Stimulated activated CD4-positive, alpha-beta T cell treated with anti-CD3 and anti-CD28 coated beads, Interleukin-2, amount 100 ng/mL, for 4 hours (primary cell): Measurements from ENCODE around the gene GPX7.

Experiments used
- DNase-seq: peaks from one replicate; pipeline ENCODE4 v3.0.0-alpha.2; 2020; ENCODE audit warnings: low read depth

GPX7 gene

DNA sequence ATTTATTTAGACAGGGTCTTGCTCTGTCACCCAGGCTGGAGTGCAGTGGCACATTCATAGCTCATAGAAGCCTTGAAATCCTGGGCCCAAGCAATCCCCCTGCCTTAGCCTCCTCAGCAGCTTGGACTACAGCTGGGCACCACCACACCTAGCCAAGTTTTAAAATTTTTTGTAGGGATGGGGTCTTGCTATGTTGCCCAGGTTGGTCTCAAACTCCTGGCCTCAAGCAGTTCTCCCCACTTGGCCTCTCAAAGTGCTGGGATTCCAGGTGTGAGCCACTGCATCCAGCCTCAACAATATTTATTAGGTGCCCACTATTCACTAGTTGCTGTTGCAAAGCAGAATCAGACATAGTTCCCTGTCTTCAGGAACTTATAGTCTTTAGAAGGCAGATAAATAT lies 14.1 kb upstream of the GPX7 start:
- no peak for DNase-seq

GRCh38 chr1:52588535-52588934 lies 13.6 kb upstream of the GPX7 start:
- no peak for DNase-seq

- no peak for DNase-seq
These were observed 11.9 kb upstream of the GPX7 start for GRCh38 chr1:52590266-52590665.

DNA sequence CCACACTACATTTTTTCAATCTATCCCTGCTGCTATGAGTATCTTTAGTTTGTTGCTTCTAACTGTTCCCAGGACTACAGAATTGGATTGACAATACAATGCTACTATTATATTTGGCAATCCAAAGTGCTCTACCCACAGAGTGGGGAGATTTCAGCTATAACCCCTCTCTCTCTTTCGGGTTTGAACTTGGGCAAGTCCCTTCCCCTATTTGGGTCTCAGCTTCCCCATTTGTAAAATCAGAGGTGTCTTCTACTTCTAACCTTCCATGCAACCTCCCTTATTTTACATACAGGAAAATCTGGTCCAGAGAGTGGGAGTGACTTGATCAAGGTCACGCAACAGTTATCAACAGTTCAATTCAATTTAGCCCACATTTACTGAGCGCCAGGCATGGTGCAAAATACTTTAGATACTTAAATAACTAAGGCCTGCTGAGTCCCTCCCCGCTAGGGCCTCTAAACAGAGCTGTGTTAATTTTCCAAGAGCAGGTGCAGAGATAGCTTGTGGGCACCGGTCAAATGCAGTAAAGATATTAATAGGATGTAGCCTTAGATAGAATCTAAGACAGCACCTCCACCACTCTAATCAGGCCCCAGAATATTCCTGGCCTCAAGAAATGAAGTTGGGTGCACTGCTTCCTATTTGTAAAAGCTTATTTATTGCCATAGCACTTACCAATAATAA lies 9.4 kb upstream of the GPX7 start:
- no peak for DNase-seq

- DNase-seq, result no peak
These were observed 8.7 kb upstream of the GPX7 start for GRCh38 chr1:52593495-52593894.

DNA sequence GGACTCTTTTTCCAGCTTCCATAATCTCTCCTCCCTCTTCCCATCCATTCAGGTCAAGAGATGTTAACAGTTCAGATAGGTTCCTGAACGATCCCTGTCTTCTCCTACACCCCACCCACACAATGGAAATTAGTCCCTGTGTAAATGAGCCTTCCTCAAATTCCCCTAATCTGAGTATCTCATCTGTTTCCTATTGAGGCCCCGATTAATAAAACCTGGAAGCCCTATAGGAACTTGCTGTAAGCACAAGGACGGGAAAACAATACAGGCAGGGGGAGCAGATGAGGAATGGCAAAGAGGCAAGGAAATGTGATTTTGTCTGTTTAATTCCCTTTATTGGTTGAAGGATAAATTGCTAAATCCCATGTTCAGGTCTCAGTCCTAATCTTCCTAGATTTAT lies 7.1 kb upstream of the GPX7 start:
- no peak for DNase-seq

- DNase-seq, result no peak
These were observed 4.3 kb upstream of the GPX7 start for GRCh38 chr1:52597912-52598311.

DNA sequence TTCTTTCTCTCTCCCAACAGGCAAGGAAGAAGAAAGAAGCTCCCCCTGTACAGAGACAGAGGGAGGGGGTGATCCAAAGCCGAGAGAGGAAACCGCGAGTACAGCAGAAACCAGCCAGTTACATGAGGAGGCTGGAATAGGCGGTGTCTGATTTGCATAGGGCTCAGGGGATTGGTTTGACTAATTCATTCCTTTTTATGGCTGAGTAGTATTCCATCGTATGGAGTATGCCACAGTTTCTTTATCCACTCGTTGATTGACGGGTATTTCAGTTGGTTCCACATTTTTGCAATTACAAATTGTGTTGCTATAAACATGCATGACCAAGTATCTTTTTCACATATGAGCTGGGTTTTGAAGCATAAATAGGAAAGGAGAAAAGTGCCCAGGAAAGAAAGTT lies 3.4 kb upstream of the GPX7 start:
- DNase-seq, result no peak

GRCh38 chr1:52599236-52599635 lies 2.9 kb upstream of the GPX7 start:
- no peak for DNase-seq

DNA sequence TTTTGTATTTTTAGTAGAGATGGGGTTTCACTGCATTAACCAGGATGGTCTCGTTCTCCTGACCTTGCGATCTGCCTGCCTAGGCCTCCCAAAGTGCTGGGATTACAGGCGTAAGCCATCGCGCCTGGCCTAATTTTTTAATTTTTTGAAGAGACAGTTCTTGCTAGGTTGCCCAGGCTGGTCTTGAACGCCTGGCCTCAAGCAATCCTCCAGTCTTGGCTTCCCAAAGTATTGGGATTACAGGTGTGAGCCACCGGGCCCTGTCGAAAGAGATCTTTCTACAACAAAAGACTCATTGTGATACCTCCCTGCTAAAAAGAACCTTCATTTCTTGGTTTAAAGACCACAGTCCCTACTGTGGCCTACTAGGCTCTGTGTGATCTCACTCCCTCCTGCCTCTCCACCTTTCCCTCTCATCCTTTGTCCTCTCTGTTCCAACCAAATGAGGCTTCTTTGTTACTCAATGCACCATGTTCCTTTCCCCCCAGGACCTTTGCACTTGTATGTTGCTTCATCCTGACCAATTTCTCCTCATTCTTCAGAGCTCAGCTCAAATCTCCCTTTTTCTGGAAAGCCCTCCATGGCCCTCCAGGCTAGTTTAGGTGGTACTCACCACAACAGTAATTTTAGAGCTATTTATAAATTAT lies 1.5 kb upstream of the GPX7 start:
- DNase-seq, result no peak

DNA sequence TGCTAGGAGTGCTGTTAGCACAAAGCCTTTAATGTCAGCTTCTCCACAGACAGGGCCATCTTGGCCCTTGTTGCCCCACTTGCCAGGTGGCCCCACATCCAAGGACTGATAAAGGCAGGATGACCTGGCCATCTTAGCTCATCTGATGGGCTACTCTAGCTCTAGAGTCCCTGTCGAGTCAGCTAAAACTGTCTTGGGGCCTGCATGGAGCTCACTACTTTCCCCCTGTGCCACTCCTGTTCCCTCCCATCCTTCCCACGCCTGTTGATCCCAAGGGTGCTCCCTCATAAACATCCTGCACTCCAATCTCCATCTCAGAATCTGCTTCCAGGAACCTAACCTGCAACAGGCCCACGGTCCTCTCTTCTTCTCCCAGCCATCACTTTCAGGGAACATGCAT lies 652 bp upstream of the GPX7 start:
- DNase-seq, result no peak

GRCh38 chr1:52602856-52603600 lies 857 bp downstream of the GPX7 start:
- DNase-seq, result no peak

GRCh38 chr1:52603630-52604029 lies 1.5 kb downstream of the GPX7 start:
- no peak for DNase-seq

DNA sequence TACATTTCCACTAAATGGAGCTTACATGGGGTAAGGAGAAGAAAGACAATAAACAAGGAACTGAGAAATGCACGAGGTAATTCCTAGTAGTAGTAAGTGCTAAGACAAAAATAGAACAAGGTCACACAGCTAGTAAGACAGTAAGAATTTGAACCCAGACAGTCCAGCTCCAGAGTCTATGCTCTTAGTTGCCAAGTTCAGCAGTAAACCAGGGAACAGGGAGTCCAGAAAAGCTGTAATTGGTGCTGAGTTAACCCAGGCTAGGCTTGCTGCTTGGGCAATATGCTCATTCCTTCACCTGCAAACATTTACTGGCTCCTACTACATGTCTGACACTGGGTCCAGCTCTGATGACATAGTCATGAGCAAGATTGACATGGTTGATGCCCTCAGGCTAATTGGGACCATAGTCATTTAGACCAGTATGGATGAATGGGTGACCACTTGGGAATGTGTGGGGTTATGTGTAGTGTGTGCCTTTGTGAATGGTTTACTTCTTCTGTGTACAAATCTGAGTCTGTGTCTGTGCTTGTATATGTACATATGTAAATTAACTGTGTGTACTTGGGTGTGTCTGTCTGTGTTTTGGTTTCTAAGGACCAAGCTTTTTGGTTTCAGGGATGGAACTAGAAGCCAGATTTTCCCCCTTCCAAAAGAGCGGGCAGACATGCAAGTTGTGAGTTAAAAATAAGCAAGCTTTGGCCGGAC lies 2.0 kb downstream of the GPX7 start:
- DNase-seq, result no peak

GRCh38 chr1:52613636-52614373 lies 11.6 kb downstream of the GPX7 start:
- no peak for DNase-seq

GRCh38 chr1:52614671-52615070 lies 12.5 kb downstream of the GPX7 start:
- DNase-seq, result no peak

DNA sequence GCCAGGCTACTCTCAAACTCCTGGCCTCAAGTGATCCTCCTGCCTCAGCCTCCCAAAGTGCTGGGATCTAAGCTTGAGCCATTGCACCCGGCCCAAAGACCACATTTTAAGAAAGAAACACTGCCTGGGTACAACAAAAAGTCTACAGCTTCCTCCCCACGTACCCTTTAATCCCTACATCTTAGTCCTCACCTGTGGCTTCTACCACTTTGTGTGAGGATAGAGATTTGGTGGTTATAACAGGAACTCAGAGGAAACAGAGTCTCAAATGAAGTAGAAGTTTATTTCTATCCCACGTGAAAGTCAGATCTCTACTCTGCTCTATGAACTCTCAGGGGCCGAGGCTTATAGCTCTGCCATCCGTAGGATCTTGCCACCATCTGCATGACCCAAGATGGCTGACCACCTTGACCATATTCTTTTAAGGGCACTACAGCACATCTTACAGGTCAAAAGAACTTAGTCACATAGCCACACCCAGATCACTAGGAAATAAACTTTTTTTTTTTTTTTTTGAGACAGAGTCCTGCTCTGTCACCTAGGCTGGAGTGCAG lies 13.4 kb downstream of the GPX7 start:
- DNase-seq, result no peak

DNA sequence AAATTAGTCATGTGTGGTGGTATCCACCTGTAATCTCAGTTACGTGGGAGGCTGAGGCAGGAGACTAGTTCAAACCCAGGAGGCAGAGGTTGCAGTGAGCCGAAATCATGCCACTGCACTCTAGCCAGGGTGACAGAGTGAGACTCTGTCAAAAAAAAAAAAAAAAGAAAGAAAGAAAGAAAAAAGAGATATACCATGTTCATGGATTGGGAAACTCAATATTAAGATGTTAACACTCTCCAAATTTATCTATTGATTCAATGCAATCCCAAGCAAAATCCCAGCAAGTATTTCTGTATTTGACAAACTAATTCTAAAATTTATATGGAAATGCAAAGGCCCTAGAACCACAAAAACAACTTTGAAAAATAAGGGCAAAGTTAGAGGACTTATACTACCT lies 19.8 kb downstream of the GPX7 start:
- DNase-seq, result no peak

GRCh38 chr1:52623812-52624211 lies 21.6 kb downstream of the GPX7 start:
- no peak for DNase-seq

DNA sequence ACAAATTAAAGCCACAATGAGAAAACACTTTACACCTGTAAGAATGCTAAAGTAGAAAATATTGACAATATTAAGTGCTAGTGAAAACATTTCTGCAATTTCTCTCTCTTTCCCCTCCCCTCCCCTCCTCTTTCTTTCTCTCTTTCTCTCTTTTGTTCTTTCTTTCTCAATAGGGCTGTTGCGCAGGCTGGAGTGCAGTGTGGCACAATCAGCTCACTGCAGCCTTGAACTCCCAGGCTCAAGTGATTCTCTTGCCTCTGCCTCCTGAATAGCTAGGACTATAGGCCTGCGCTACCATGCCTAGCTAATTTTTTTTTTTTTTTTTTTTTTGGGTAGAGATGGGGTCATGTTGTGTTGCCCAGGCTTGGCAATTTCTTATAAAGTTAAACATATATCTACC lies 24.9 kb downstream of the GPX7 start:
- DNase-seq, result no peak

DNA sequence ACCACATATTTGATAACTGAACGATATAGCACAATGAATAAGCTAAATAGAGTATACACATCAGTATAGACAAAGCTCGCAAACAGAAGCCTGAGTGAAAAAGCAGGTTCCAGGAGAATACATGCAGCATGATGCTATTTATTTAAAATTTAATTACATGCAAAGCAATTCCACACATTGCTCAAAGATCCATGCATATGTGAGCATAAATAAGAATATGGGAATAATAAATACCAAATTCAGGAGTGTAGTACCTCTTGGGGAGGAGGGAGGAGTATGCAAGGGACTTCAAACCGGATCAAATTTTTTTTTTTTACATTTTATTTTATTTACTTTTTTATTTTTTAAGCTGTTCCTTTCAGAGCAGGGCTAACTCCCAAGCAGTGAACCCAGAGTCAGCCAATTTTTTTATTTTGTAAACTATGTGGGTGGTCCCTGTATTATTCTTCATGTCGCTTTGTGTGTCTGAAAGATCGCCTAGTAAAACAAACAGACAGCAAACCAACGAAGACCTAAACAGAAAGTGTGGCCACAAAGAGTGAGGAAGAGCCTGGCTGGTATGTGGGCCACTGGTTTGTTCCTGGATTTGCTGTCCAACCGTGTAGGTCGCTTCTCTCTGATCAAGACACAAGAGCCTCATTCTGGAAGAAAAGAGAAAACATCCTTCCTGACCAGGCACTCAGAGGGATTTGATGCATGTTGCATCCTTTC lies 26.6 kb downstream of the GPX7 start:
- DNase-seq, result no peak
